WERI-Rb-1 (cell line): ENCODE data around the gene AKAP14.
A peak's percentile ranks its signal among the peaks of the same experiment; 100 is the strongest.

ENCODE experiments used
- DNase-seq: peaks from one replicate; pipeline ENCODE4 v3.0.0-alpha.2; 2020
- H3K27ac ChIP-seq: fragments of 250-450 bp; sonication (Bioruptor Pico); 2 replicates; pipeline ENCODE4 v1.5.1; 2020; ENCODE audit warnings: mild to moderate bottlenecking, moderate library complexity
- H3K27me3 ChIP-seq: fragments of 250-450 bp; sonication (Bioruptor Pico); 2 replicates; pipeline ENCODE4 v1.5.1; 2021; ENCODE audit warnings: mild to moderate bottlenecking, low read depth, moderate library complexity; ENCODE audit not compliant: insufficient read depth, severe bottlenecking
- H3K36me3 ChIP-seq: fragments of 250-450 bp; sonication (Bioruptor Pico); 2 replicates; pipeline ENCODE4 v1.5.1; 2020; ENCODE audit warnings: mild to moderate bottlenecking, moderate library complexity
- H3K4me3 ChIP-seq: 2 replicates; pipeline ENCODE4 v1.5.1; 2011; ENCODE audit warnings: low read depth, mild to moderate bottlenecking, control low read depth, low read length
- H3K9me3 ChIP-seq: fragments of 250-450 bp; sonication (Bioruptor Pico); 2 replicates; pipeline ENCODE4 v1.5.1; 2021; ENCODE audit warnings: mild to moderate bottlenecking, moderate library complexity; ENCODE audit not compliant: severe bottlenecking
- TF ChIP-seq, protein P1 (sequence below): IDR thresholded peaks from 2 replicates; pipeline ENCODE4 v1.5.1; 2011; ENCODE audit warnings: low read depth, mild to moderate bottlenecking, control low read depth, inconsistent platforms, low read length

The AKAP14 gene

DNA sequence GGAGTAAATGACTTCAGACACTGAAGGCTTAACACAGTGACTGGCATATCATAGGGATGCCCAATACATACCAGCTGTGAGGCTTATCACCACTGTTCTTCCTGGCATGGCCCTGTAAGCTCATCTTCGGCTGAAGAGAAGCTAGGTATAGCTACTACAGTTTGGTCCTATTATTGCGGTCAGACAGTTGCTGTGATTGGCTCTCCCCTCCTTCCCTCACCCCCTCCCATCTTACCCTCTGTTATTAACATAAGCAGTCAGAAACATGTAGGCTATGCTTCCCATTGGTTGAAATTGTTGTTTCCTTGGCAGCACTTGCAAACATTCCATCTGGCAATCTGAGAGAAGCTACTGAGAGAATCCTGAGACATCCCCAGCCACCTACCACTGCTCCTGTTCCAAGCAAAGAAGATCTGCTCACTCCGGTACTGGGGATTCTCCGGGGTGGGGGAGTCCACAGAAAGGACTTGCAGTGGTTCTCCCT is at the start of gene AKAP14:
AKAP14 (plus strand) TSS at position 51 of the 484 bp plus-strand sequence. CDS start 7,331 bp downstream, outside the sequence.
- Histone ChIP-seq H3K9me3 (no peaks in the 10 kb centered on the region), H3K27me3 (peaks cover 8% of the 10 kb centered on the region), H3K4me3 (no peak within 1 kb of the TSS), H3K27ac (no peak within 1 kb of the TSS), H3K36me3 (no peaks in the 10 kb centered on the region)
- TF ChIP-seq, protein P1, sequence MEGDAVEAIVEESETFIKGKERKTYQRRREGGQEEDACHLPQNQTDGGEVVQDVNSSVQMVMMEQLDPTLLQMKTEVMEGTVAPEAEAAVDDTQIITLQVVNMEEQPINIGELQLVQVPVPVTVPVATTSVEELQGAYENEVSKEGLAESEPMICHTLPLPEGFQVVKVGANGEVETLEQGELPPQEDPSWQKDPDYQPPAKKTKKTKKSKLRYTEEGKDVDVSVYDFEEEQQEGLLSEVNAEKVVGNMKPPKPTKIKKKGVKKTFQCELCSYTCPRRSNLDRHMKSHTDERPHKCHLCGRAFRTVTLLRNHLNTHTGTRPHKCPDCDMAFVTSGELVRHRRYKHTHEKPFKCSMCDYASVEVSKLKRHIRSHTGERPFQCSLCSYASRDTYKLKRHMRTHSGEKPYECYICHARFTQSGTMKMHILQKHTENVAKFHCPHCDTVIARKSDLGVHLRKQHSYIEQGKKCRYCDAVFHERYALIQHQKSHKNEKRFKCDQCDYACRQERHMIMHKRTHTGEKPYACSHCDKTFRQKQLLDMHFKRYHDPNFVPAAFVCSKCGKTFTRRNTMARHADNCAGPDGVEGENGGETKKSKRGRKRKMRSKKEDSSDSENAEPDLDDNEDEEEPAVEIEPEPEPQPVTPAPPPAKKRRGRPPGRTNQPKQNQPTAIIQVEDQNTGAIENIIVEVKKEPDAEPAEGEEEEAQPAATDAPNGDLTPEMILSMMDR, result no peak
- no peak for DNase-seq

DNA sequence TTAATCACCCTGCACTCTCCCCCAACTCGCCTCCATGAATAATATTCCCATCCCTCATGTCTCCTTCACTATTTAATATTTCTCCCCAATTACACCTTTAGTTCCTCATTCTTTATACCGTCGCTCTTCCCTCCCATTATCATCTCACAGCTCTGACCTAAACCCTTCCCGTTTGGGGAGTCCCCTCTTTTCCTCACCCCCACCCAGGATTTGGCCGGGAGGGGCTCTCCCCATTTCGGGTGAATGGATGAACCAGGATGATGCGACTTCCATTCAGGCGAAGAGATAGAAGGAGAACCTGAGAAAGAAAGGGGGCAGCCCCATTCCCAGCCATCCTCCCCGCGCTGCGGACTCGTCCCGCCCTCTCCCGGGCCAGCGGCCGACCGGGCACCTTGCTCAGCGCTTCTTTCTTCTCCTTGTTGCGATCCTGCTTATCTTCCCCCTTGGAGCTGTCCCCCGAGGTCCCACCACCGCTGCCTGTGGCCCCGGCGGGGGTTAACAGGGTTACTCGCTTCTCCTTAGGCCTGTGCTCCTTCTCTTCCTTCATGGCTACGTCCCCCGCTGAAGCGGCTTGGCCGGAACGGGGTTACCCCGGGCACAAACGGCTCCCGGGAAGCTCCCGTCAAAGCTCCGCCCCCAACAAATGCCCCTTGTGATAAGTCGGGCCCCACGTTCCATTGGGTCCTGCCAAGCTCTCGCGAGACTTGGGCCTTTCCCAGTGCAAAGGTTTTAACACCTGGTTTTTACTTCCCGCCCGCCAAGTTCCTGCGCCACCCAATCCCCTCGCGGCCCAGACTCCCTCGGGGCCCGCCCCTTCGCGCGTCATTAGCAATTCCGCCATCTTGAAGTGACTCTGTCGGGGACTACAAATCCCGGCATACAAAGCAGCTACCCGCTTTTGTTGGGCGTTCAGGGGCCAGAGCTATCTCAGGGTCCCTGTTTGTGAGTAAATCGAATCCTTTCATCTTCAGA is 43.0 kb upstream of the AKAP14 start, which contains the start of gene UPF3B:
UPF3B (minus strand) TSS at position 582 of the 972 bp plus-strand sequence; CDS start at position 547, 35 bp downstream.
- H3K9me3 ChIP-seq, result no peaks in the 10 kb centered on the region
- H3K36me3 ChIP-seq, result peaks cover 22% of the 10 kb centered on the region
- peak within 1 kb of the TSS; percentile 89 for H3K4me3 ChIP-seq
- peaks cover 22% of the 10 kb centered on the region for H3K27me3 ChIP-seq
- DNase-seq, result peak; percentile 97
- TF ChIP-seq, protein P1, result no peak
- peak within 1 kb of the TSS; percentile 96 for H3K27ac ChIP-seq

GRCh38 chrX:119853444-119853843 is 42.2 kb upstream of the AKAP14 start:
- Histone ChIP-seq H3K27me3 (peaks cover 22% of the 10 kb centered on the region), H3K4me3 (peak overlapping the region; percentile 59), H3K36me3 (peaks cover 20% of the 10 kb centered on the region), H3K27ac (peak overlapping the region; percentile 71), H3K9me3 (no peaks in the 10 kb centered on the region)
- peak; percentile 8 for DNase-seq
- TF ChIP-seq, protein P1, result no peak

GRCh38 chrX:119870626-119871131 is 25.0 kb upstream of the AKAP14 start:
- Histone ChIP-seq H3K9me3 (no peaks in the 10 kb centered on the region), H3K4me3 (peak overlapping the region; percentile 70), H3K36me3 (0 out of 2 replicates have a peak, but pooled peaks cover 3% of the 10 kb centered on the region), H3K27me3 (peaks cover 2% of the 10 kb centered on the region), H3K27ac (peak overlapping the region; percentile 85)
- DNase-seq, result no peak
- TF ChIP-seq, protein P1, result no peak

DNA sequence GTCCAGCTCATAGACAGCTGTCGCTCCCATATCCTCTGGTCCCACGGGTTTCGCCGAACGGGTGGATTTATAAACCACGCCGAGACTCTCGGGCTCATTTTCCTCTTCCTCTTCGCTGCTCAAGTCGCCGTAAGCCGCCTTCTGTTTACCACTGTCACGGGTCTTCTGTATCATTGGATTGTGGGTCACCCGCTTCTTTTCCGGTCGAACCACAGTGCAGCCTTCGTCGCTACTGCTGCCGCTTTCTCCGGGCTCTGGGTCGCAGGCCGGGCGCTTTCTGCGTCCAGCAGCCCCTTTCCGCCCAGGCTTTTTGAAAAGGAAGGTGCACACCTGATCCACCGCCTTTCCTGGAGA is 24.5 kb upstream of the AKAP14 start:
- H3K27me3 ChIP-seq, result peaks cover 2% of the 10 kb centered on the region
- DNase-seq, result no peak
- peak overlapping the region; percentile 85 for H3K27ac ChIP-seq
- H3K36me3 ChIP-seq, result 0 out of 2 replicates have a peak, but pooled peaks cover 3% of the 10 kb centered on the region
- H3K4me3 ChIP-seq, result peak overlapping the region; percentile 70
- H3K9me3 ChIP-seq, result no peaks in the 10 kb centered on the region
- TF ChIP-seq, protein P1, result no peak
